Heart left ventricle (tissue), 16 donors: Measurements from ENCODE around the gene AHNAK2. TPM values are rescaled to one million over a fixed set of nuclear protein-coding genes. Genes with fewer than 3 reads are reported as not detected.

Experiments used
- ATAC-seq, 4 donors: fragments of 200-7000 bp; cut with Tn5 transposase; one replicate each; pipeline ENCODE4 v1.9.1; 2020 to 2022; ENCODE audit warnings: moderate library complexity in 4 of 4, mild to moderate bottlenecking in 3 of 4, moderate number of reproducible peaks in 1 of 4
- DNase-seq, 5 donors: peaks; one replicate each; pipeline ENCODE4 v3.0.0-alpha.2; 2020
- H3K27ac ChIP-seq, 12 donors: fragments of 200-600 bp; sonication (generic) in 4 of 12; one replicate each; pipeline versions ENCODE4 v1.5.0 to v1.8.0; 2016 to 2022; ENCODE audit warnings: mild to moderate bottlenecking in 2 of 12
- H3K27me3 ChIP-seq, 9 donors: fragments of 200-600 bp; sonication (generic) in 2 of 9; one replicate each; pipeline versions ENCODE4 v1.5.1 to v1.8.0; 2016 to 2022; ENCODE audit warnings: mild to moderate bottlenecking in 3 of 9
- H3K36me3 ChIP-seq, 9 donors: fragments of 200-600 bp; sonication (generic) in 2 of 9; one replicate each; pipeline versions ENCODE4 v1.5.0 to v1.8.0; 2018 to 2022; ENCODE audit warnings: mild to moderate bottlenecking in 2 of 9
- H3K4me1 ChIP-seq, 12 donors: fragments of 200-600 bp; sonication (generic) in 4 of 12; one replicate each; pipeline versions ENCODE4 v1.5.0 to v1.8.0; 2016 to 2022; ENCODE audit warnings: mild to moderate bottlenecking in 3 of 12
- H3K4me3 ChIP-seq, 12 donors: fragments of 200-600 bp; sonication (generic) in 4 of 12; one replicate each; pipeline versions ENCODE4 v1.5.0 to v1.8.0; 2017 to 2022; ENCODE audit warnings: mild to moderate bottlenecking in 9 of 12, moderate library complexity in 4 of 12
- H3K9me3 ChIP-seq, 12 donors: fragments of 200-600 bp; sonication (generic) in 4 of 12; one replicate each; pipeline versions ENCODE4 v1.5.0 to v1.8.0; 2016 to 2022; ENCODE audit warnings: mild to moderate bottlenecking in 1 of 12
- POLR2A ChIP-seq, 2 donors: fragments of 450-650 bp; IDR thresholded peaks; one replicate each; pipeline ENCODE4 v1.6.1; 2017; ENCODE audit warnings: antibody characterized with exemption in 2 of 2, mild to moderate bottlenecking in 2 of 2, moderate library complexity in 2 of 2
- WGBS, 4 donors: extraction: QIAGEN DNeasy Blood & Tissue Kit in 2 of 4; methylation state at CpG; one replicate each; pipeline versions ENCODE4 v1.1.5 to v1.1.7; 2013 to 2018; 5-methylcytosine and 5-hydroxymethylcytosine counted together
- intact Hi-C, 10 donors: fragments of 100-400 bp; cut with DNase I; formaldehyde crosslinking; loops; one replicate each; pipeline versions ENCODE4 v1.11.1 to v1.14.2; 2022
- polyA plus RNA-seq, 2 donors: library from polyadenylated mRNA; stranded (reverse); fragments of 200-250 nt; gene quantifications; one replicate each; pipeline ENCODE4 v1.2.3, GENCODE V29; 2013
- total RNA-seq, 9 donors: library from RNA; depleted of rRNA in 2 of 9; stranded (reverse); fragments of >200 nt in 2 of 9; fragmentation: NEBNext Ultra II Directional in 3 of 9; extraction: Animal tissue kit (Norgen Biotek cat#: 25700) in 3 of 9; gene quantifications; one replicate each; pipeline versions ENCODE4 v1.1.0 to v1.2.4, GENCODE V29; 2016 to 2023
- TF ChIP-seq, protein P1 (sequence below), 12 donors: fragments of 200-600 bp; sonication (generic) in 4 of 12; IDR thresholded peaks; one replicate each; pipeline versions ENCODE4 v1.5.0 to v1.8.0; 2018 to 2022; ENCODE audit warnings: antibody characterized with exemption in 12 of 12, mild to moderate bottlenecking in 5 of 12
- donor health status: ischemic (EF 13 %, LVEDD 7.1; RV severe dilation, severe dysfunction).
- donor health status: healthy with polysubstance abuse.
- donor health status: DM: no; HTN: yes; CAD: no.
- donor health status: DM: no; HTN: no; CAD: no.
- donor health status: ischemic (EF 25% LVEDD 6.9; RV normal size, moderate dysfunction).
- donor health status: ischemic (EF 25% LVEDD 5.7; RV mildly dilated, moderate dysfunction).
- donor health status: healthy.
- donor health status: DM: yes; HTN: yes; CAD: no.
- donor health status: ischemic (EF 35%, LVEDD 5.7; RV mildly dilated, moderate dysfunction).
- donor health status: nonischemic (EF 11% LVEDD 7.7; RV severe dilation, severe dysfunction).
- donor health status: DM: yes; HTN: yes; CAD: no.
- donor health status: PGD.
- donor health status: ischemic (EF 29% LVEDD 5.4; RV normal size, mild dysfunction).
- donor health status: nonischemic (EF 23%, LVEDD 6.1; RV moderate dilation, normal function).

AHNAK2 gene
- total and polyA plus RNA-seq, 11 donors: 1.5 to 22.3 (median 2.9) TPM

DNA sequence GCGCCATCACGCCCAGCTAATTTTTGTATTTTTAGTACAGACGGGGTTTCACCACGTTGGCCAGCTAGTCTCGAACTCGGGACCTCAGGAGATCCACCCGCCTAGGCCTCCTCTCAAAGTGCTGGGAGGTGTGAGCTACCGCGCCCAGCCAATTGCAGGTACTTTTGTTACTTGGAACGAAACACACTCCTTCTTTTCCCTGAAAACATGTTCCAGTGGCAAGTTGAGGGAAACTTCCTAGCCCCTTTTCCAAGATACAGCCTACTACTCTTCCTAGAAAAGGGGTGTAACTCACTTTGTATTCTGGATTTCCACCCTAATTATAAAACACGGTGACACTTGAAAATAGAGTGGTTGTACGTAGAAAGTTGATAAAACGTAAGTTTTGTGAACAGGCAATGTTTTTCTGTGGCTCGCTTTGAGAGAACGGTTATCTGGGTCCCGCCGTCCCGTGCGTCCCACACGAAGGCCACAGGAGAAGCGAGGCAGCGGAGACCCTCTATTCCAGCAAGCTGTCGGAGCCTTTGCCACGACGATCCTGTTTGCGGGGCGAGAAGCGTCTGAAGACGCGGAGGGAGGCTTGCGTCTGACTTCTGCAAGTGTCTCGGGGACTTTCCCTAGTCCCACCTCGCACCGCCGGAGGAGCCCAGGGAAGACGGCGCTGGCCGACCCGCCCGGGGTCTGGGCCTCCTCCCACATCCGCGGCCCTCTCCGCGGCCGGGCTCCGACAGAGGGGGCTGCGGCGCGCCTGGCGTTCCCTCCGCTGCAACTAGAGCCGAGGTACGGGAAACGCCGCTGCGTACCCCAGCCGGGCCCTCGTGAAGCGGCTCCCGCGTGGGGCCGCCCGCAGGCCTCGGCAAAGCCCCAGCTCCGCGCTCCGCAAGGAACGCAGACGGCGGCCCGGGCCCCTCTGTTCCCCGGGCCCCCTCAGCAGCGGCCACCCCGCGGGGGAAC, 42.0 kb upstream of the AHNAK2 start:
- no peaks in the 10 kb centered on the region for H3K36me3 ChIP-seq
- H3K4me3 ChIP-seq: peak overlapping the region; percentile 52 to 96 (median 90)
- H3K9me3 ChIP-seq: no peaks in the 10 kb centered on the region
- WGBS, 4 donors: 8 to 22% (median 13%) methylated on average over 35 to 75 of the region's 75 CpGs
- intact Hi-C loops: loop anchor here in 7 of 10 donors (2.0 to 5.0 kb wide), 4 partner anchors 33 to 43 kb away; partner anchors contain the start of genes CLBA1 (in 3 of the 7) and AHNAK2 (in 1 of the 7)
- peaks cover 0 to 52% (median 20%) of the 10 kb centered on the region in 12 donors for H3K4me1 ChIP-seq
- ATAC-seq (peak in 1 of 4 donors; percentile 6), DNase-seq (peak in 1 of 5 donors; percentile 74)
- H3K27me3 ChIP-seq: no peaks in the 10 kb centered on the region
- TF ChIP-seq, protein P1, sequence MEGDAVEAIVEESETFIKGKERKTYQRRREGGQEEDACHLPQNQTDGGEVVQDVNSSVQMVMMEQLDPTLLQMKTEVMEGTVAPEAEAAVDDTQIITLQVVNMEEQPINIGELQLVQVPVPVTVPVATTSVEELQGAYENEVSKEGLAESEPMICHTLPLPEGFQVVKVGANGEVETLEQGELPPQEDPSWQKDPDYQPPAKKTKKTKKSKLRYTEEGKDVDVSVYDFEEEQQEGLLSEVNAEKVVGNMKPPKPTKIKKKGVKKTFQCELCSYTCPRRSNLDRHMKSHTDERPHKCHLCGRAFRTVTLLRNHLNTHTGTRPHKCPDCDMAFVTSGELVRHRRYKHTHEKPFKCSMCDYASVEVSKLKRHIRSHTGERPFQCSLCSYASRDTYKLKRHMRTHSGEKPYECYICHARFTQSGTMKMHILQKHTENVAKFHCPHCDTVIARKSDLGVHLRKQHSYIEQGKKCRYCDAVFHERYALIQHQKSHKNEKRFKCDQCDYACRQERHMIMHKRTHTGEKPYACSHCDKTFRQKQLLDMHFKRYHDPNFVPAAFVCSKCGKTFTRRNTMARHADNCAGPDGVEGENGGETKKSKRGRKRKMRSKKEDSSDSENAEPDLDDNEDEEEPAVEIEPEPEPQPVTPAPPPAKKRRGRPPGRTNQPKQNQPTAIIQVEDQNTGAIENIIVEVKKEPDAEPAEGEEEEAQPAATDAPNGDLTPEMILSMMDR (IDR thresholded peaks at IDR 0.05): no peak
- TF ChIP-seq POLR2A (IDR thresholded peaks at IDR 0.05): no peak
- peak overlapping the region; percentile 40 to 87 (median 72) for H3K27ac ChIP-seq

DNA sequence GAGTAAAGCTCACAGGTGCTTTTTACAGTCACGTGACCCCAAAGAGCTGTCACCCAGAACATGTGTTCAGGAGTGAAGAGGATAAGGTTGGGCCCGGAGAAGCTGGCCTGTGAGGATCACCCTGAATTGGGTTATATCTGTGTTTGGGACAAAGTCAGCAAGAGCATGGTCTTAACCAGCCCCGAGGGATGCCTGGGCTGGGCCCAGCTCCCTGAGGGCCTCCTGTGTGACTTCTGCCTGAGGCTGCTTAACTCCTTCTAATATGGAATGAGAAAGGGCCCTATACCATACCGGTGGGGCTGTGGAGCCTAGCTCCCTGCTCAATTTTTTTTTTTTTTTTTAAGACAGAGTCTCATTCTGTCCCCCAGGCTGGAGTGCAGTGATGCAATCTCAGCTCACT, 40.2 kb upstream of the AHNAK2 start:
- Histone ChIP-seq H3K4me3 (peak overlapping the region in 1 of 12 donors; percentile 95), H3K27ac (no peak overlapping the region), H3K4me1 (peaks cover 0 to 42% (median 21%) of the 10 kb centered on the region in 12 donors), H3K27me3 (no peaks in the 10 kb centered on the region), H3K9me3 (no peaks in the 10 kb centered on the region), H3K36me3 (no peaks in the 10 kb centered on the region)
- DNase-seq (no peak), ATAC-seq (no peak)
- WGBS, 4 donors: 79 to 89% (median 85%) methylated on average over 4 of the region's 4 CpGs
- intact Hi-C loops: no loop called here
- no peak for TF ChIP-seq POLR2A (IDR thresholded peaks at IDR 0.05)
- TF ChIP-seq, protein P1 (IDR thresholded peaks at IDR 0.05): no peak

- no peak overlapping the region for H3K4me3 ChIP-seq
- peaks cover 0 to 13% (median 6%) of the 10 kb centered on the region in 9 donors for H3K36me3 ChIP-seq
- H3K27me3 ChIP-seq: no peaks in the 10 kb centered on the region
- no peak overlapping the region for H3K27ac ChIP-seq
- DNase-seq (no peak), ATAC-seq (no peak)
- H3K9me3 ChIP-seq: no peaks in the 10 kb centered on the region
- H3K4me1 ChIP-seq: peaks cover 0 to 33% (median 18%) of the 10 kb centered on the region in 12 donors
- intact Hi-C loops: no loop called here
- WGBS, 4 donors: 79 to 93% (median 88%) methylated on average over 6 of the region's 6 CpGs
- no peak for TF ChIP-seq POLR2A (IDR thresholded peaks at IDR 0.05)
- TF ChIP-seq, protein P1 (IDR thresholded peaks at IDR 0.05): no peak
Observed at GRCh38 chr14:105015905-105016304, 37.7 kb upstream of the AHNAK2 start.

GRCh38 chr14:105015242-105015641, 37.1 kb upstream of the AHNAK2 start:
- intact Hi-C loops: no loop called here
- DNase-seq: no peak

More at GRCh38 chr14:105015242-105015641, 37.1 kb upstream of the AHNAK2 start:
- H3K4me3 ChIP-seq: no peak overlapping the region
- TF ChIP-seq, protein P1 (IDR thresholded peaks at IDR 0.05): no peak
- no peak for TF ChIP-seq POLR2A (IDR thresholded peaks at IDR 0.05)
- peaks cover 0 to 28% (median 17%) of the 10 kb centered on the region in 12 donors for H3K4me1 ChIP-seq
- WGBS, 4 donors: 82 to 90% (median 86%) methylated on average over 9 of the region's 9 CpGs
- H3K27me3 ChIP-seq: no peaks in the 10 kb centered on the region
- H3K36me3 ChIP-seq: peaks cover 0 to 20% (median 13%) of the 10 kb centered on the region in 9 donors
- H3K9me3 ChIP-seq: no peaks in the 10 kb centered on the region
- ATAC-seq: no peak
- H3K27ac ChIP-seq: no peak overlapping the region
